ENCODE results near the gene MYH6.

The MYH6 gene

DNA sequence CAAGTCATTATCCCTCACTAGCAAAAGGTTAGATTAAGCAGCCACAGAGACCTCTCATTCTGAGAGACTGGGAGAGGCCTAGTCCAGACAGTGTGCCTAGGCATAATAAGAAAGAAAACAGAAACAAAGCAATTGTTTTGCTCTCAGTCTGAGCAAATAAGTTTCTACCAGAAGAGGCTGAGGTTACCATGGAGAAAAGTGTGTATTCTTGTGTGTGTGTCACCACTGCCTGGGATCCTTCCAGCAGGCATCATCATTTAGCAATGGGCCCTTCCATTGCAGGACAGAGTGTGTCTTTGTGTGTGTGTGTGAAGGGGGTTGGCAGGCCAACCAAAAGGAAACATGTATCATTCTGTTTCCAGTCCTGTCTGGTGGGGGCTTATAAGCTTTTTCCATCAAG lies 46.8 kb downstream of the MYH6 start:
- no peak overlapping the region for H3K4me3 ChIP-seq (ENCODE audit: low read length)
- TF ChIP-seq, protein P1, sequence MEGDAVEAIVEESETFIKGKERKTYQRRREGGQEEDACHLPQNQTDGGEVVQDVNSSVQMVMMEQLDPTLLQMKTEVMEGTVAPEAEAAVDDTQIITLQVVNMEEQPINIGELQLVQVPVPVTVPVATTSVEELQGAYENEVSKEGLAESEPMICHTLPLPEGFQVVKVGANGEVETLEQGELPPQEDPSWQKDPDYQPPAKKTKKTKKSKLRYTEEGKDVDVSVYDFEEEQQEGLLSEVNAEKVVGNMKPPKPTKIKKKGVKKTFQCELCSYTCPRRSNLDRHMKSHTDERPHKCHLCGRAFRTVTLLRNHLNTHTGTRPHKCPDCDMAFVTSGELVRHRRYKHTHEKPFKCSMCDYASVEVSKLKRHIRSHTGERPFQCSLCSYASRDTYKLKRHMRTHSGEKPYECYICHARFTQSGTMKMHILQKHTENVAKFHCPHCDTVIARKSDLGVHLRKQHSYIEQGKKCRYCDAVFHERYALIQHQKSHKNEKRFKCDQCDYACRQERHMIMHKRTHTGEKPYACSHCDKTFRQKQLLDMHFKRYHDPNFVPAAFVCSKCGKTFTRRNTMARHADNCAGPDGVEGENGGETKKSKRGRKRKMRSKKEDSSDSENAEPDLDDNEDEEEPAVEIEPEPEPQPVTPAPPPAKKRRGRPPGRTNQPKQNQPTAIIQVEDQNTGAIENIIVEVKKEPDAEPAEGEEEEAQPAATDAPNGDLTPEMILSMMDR (conservative IDR thresholded peaks at IDR 0.05; ENCODE audit: low read depth, low read length), result no peak
- DNase-seq (ENCODE audit: low read depth), result no peak

GRCh38 chr14:23360496-23360895 lies 47.6 kb downstream of the MYH6 start:
- no peak for DNase-seq (ENCODE audit: low read depth)
- H3K4me3 ChIP-seq (ENCODE audit: low read length), result no peak overlapping the region
- TF ChIP-seq, protein P1 (conservative IDR thresholded peaks at IDR 0.05; ENCODE audit: low read depth, low read length), result no peak

DNA sequence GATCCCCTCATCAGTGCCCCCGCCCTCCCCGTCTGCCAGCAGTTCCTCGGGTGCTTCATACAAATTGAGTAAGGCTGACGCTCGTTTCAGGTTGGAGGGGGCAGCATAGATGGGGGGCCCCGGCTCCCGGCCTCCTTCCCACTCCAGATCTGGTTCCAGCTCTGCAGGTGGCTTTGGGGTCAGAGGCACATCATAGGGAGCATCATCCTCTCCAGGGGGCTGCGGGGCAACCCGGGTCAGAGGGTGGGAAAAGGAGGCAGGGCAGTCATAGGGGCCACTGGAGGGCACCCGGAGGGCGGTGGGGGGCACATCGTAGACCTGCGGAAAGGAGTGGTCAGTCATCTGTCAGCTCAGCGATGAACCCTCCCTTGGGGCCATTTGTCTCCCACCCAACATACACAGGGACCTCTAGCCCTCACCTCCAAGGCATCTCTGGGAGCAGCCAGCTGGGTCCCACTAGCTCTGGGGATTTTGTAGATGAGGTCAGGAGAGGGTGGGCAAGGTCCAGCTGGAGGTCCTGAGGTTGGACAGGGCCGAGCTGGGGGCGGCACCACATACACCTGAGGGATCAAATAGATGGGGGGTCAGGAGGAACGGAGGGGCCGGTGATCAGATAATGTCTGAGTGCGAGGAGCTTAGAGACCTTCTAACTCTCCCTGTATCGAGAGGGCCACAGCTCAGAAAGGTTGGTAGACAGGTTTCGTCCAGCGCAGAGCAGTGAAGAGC lies 48.2 kb downstream of the MYH6 start:
- TF ChIP-seq, protein P1 (conservative IDR thresholded peaks at IDR 0.05; ENCODE audit: low read depth, low read length), result no peak
- no peak for DNase-seq (ENCODE audit: low read depth)
- no peak overlapping the region for H3K4me3 ChIP-seq (ENCODE audit: low read length)

GRCh38 chr14:23359167-23359626 lies 48.9 kb downstream of the MYH6 start:
- DNase-seq (ENCODE audit: low read depth), result no peak
- TF ChIP-seq, protein P1 (conservative IDR thresholded peaks at IDR 0.05; ENCODE audit: low read depth, low read length), result no peak
- H3K4me3 ChIP-seq (ENCODE audit: low read length), result no peak overlapping the region

DNA sequence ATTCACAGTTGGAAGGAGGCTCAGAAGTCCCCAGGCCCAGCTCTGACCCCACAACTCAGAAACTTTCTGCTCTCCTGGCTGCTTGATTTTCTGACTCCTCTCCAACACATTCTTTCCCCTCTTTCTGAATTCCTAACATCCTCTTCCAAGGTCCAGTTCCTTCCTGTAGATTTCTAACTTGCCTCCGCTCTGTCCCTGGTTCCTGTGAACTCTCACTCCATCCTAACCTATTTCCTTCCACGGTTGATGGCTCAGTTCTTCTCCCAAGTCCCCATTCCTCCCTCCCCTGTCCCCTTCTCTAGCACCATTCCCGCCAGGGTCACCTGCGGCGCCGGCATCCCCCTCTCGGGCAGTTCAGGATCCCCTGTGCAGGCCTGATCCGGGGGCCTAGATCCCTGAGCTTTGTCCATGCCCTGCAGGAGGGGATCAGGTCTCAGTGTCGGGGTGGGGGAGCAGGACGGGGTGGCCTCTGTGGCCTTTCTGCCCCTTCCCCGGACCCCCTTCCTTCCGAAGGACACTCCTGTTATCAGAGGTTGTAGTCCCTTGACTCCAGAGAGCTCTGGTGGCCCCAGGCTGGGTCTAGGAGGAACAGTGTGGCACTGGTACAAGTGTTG lies 49.4 kb downstream of the MYH6 start:
- H3K4me3 ChIP-seq (ENCODE audit: low read length), result no peak overlapping the region
- TF ChIP-seq, protein P1 (conservative IDR thresholded peaks at IDR 0.05; ENCODE audit: low read depth, low read length), result no peak
- DNase-seq (ENCODE audit: low read depth), result no peak

DNA sequence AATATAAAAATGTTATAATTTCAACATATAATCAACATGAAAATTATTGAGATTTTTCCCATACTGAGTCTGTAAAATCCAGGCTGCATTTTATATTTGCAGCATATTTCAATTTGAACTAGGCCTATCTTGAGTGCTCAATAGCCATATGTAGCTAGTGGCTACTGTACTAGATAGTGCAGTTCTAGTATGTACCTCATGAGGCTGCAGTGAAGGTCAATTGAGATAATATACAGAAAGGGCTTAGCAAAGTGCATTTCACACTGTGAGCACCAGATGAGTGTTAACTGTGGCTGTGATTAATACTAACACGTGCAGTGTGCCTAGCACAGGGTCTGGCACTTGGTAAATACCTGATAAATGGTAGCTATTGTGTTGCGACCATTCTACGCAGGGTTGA lies 50.0 kb downstream of the MYH6 start:
- DNase-seq (ENCODE audit: low read depth), result no peak
- TF ChIP-seq, protein P1 (conservative IDR thresholded peaks at IDR 0.05; ENCODE audit: low read depth, low read length), result no peak
- H3K4me3 ChIP-seq (ENCODE audit: low read length), result no peak overlapping the region

DNA sequence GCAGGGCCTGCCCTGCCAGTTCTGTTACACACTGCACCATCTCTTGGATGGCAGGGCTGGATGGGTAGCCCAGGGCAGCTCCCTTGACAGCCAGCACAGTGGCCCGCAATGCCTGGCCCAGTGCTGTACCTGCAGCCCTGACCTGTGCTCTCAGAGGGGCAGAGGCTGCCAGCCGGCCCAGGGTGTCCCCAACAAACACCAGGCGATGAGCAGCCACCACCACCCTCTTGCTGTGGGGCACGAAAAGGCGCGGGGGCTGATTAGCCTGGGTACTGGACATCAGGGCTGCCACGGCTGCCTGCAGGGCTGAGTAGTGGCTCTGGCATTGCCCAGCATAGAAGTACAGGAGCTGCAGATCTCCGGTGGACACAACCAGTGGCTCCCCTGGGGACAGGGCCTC lies 50.8 kb downstream of the MYH6 start:
- H3K4me3 ChIP-seq (ENCODE audit: low read length), result no peak overlapping the region
- TF ChIP-seq, protein P1 (conservative IDR thresholded peaks at IDR 0.05; ENCODE audit: low read depth, low read length), result no peak
- no peak for DNase-seq (ENCODE audit: low read depth)

Measured in retinal pigment epithelial cell (primary cell).